ENCODE measurements around the gene RNF215. TPM values are rescaled to one million over a fixed set of nuclear protein-coding genes. Genes with fewer than 3 reads are reported as not detected.

The RNF215 gene
- total RNA-seq, 4 donors from 2014 or later: 6.6 to 18.5 (median 15.0) TPM

- Histone ChIP-seq H3K4me3 (no peak overlapping the region), H3K4me1 (peaks cover 0 to 5% (median 0%) of the 10 kb centered on the region in 4 donors), H3K27ac (replicated peaks in 1 of 4) (no peak overlapping the region), H3K9me3 (no peaks in the 10 kb centered on the region), H3K36me3 (no peaks in the 10 kb centered on the region), H3K27me3 (peaks cover 0 to 3% (median 0%) of the 10 kb centered on the region in 4 donors)
- no peak for TF ChIP-seq POLR2AphosphoS5 (IDR thresholded peaks at IDR 0.05)
- no peak for TF ChIP-seq EP300 (IDR thresholded peaks at IDR 0.05)
- no peak for TF ChIP-seq POLR2A (IDR thresholded peaks at IDR 0.05; ENCODE audit: low read depth)
- no peak for TF ChIP-seq CTCF (IDR thresholded peaks at IDR 0.05)
- WGBS: 100% methylated on average over 1 of the region's 1 CpG
- intact Hi-C loops (cut with DNase I): no loop called here
- DNase-seq (ENCODE audit: extremely low spot score): no peak
Observed at GRCh38 chr22:30433773-30434172, 46.6 kb upstream of the RNF215 start.

GRCh38 chr22:30433227-30433626 lies 46.0 kb upstream of the RNF215 start:
- Histone ChIP-seq H3K36me3 (no peaks in the 10 kb centered on the region), H3K4me1 (peaks cover 0 to 5% (median 0%) of the 10 kb centered on the region in 4 donors), H3K27ac (replicated peaks in 1 of 4) (no peak overlapping the region), H3K27me3 (no peaks in the 10 kb centered on the region), H3K4me3 (no peak overlapping the region), H3K9me3 (no peaks in the 10 kb centered on the region)
- no peak for TF ChIP-seq POLR2A (IDR thresholded peaks at IDR 0.05; ENCODE audit: low read depth)
- TF ChIP-seq POLR2AphosphoS5 (IDR thresholded peaks at IDR 0.05): no peak
- no peak for TF ChIP-seq CTCF (IDR thresholded peaks at IDR 0.05)
- 83% methylated on average over 1 of the region's 3 CpGs for WGBS
- no peak for DNase-seq (ENCODE audit: extremely low spot score)
- intact Hi-C loops (cut with DNase I): no loop called here

GRCh38 chr22:30432520-30432919 lies 45.3 kb upstream of the RNF215 start:
- TF ChIP-seq CTCF (IDR thresholded peaks at IDR 0.05): no peak
- TF ChIP-seq POLR2AphosphoS5 (IDR thresholded peaks at IDR 0.05): no peak
- TF ChIP-seq EP300 (IDR thresholded peaks at IDR 0.05): no peak
- intact Hi-C loops (cut with DNase I): no loop called here
- no peaks in the 10 kb centered on the region for H3K36me3 ChIP-seq
- 56% methylated on average over 2 of the region's 2 CpGs for WGBS
- H3K9me3 ChIP-seq: no peaks in the 10 kb centered on the region
- no peak for DNase-seq (ENCODE audit: extremely low spot score)
- H3K27ac ChIP-seq (replicated peaks in 1 of 4): no peak overlapping the region
- no peak overlapping the region for H3K4me3 ChIP-seq
- H3K27me3 ChIP-seq: no peaks in the 10 kb centered on the region
- H3K4me1 ChIP-seq: peaks cover 0 to 5% (median 0%) of the 10 kb centered on the region in 4 donors

- DNase-seq (ENCODE audit: extremely low spot score): no peak
- TF ChIP-seq CTCF (IDR thresholded peaks at IDR 0.05) (no peak), EP300 (IDR thresholded peaks at IDR 0.05) (no peak), POLR2AphosphoS5 (IDR thresholded peaks at IDR 0.05) (no peak), POLR2A (IDR thresholded peaks at IDR 0.05; ENCODE audit: low read depth) (no peak)
- Histone ChIP-seq H3K27me3 (no peaks in the 10 kb centered on the region), H3K4me1 (peaks cover 0 to 5% (median 0%) of the 10 kb centered on the region in 4 donors), H3K4me3 (no peak overlapping the region), H3K27ac (replicated peaks in 1 of 4) (no peak overlapping the region), H3K36me3 (no peaks in the 10 kb centered on the region), H3K9me3 (no peaks in the 10 kb centered on the region)
- 91% methylated on average over 4 of the region's 4 CpGs for WGBS
- intact Hi-C loops (cut with DNase I): no loop called here
Observed at GRCh38 chr22:30432096-30432495, 44.9 kb upstream of the RNF215 start.

GRCh38 chr22:30430933-30431332 lies 43.7 kb upstream of the RNF215 start:
- Histone ChIP-seq H3K27me3 (no peaks in the 10 kb centered on the region), H3K4me1 (peaks cover 4 to 17% (median 10%) of the 10 kb centered on the region in 4 donors), H3K27ac (replicated peaks in 1 of 4) (no peak overlapping the region), H3K36me3 (no peaks in the 10 kb centered on the region), H3K9me3 (no peaks in the 10 kb centered on the region), H3K4me3 (no peak overlapping the region)
- TF ChIP-seq EP300 (IDR thresholded peaks at IDR 0.05): no peak
- no peak for TF ChIP-seq CTCF (IDR thresholded peaks at IDR 0.05)
- no peak for DNase-seq (ENCODE audit: extremely low spot score)
- intact Hi-C loops (cut with DNase I): no loop called here
- 72% methylated on average over 4 of the region's 4 CpGs for WGBS

Data from esophagus muscularis mucosa (tissue), 4 donors.